GM23338 (cell line): ENCODE results near the gene DAPK1. TPM values are rescaled to one million over a fixed set of nuclear protein-coding genes. Genes with fewer than 3 reads are reported as not detected.

Source experiments
- ATAC-seq: fragments of 200-7000 bp; cut with Tn5 transposase; 3 replicates; pipeline ENCODE4 v1.9.1; 2020
- DNase-seq: peaks from one replicate; pipeline ENCODE4 v3.0.0-alpha.2; 2015; ENCODE audit warnings: low spot score
- H2AFZ ChIP-seq: fragments of 200-600 bp; sonication (generic); 2 replicates; pipeline ENCODE4 v1.8.0; 2016; ENCODE audit warnings: antibody characterized with exemption, mild to moderate bottlenecking, moderate library complexity
- H3F3A ChIP-seq: fragments of 200-600 bp; sonication (generic); replicated peaks from 2 replicates; pipeline ENCODE4 v1.8.0; 2017; ENCODE audit warnings: antibody characterized with exemption, mixed run types, low read depth
- H3K27ac ChIP-seq: fragments of 200-600 bp; sonication (generic); 2 replicates; pipeline ENCODE4 v1.6.1; 2016; ENCODE audit warnings: low read depth
- H3K27me3 ChIP-seq: fragments of 200-600 bp; sonication (generic); 2 replicates; pipeline ENCODE4 v1.8.0; 2016; ENCODE audit warnings: mild to moderate bottlenecking, mixed run types, moderate library complexity; ENCODE audit not compliant: insufficient read depth
- H3K36me3 ChIP-seq: fragments of 200-600 bp; sonication (generic); 2 replicates; pipeline ENCODE4 v1.8.0; 2016; ENCODE audit warnings: mild to moderate bottlenecking; ENCODE audit not compliant: insufficient read depth
- H3K4me1 ChIP-seq: fragments of 200-600 bp; sonication (generic); 2 replicates; pipeline ENCODE4 v1.8.0; 2016; ENCODE audit warnings: mild to moderate bottlenecking, moderate library complexity; ENCODE audit not compliant: insufficient read depth
- H3K4me2 ChIP-seq: fragments of 200-600 bp; sonication (generic); 2 replicates; pipeline ENCODE4 v1.7.1; 2017; ENCODE audit warnings: mixed run types
- H3K4me3 ChIP-seq: fragments of 200-600 bp; sonication (generic); 2 replicates; pipeline ENCODE4 v1.6.1; 2016; ENCODE audit warnings: mixed run types
- H3K79me2 ChIP-seq: fragments of 200-600 bp; sonication (generic); replicated peaks from 2 replicates; pipeline ENCODE4 v1.8.0; 2017; ENCODE audit warnings: mild to moderate bottlenecking; ENCODE audit not compliant: insufficient read depth
- H3K9me2 ChIP-seq: fragments of 200-600 bp; sonication (generic); 2 replicates; pipeline ENCODE4 v1.8.0; 2017; ENCODE audit not compliant: insufficient read depth
- H4K20me1 ChIP-seq: fragments of 200-600 bp; sonication (generic); replicated peaks from 2 replicates; pipeline ENCODE4 v1.8.0; 2017; ENCODE audit warnings: mild to moderate bottlenecking; ENCODE audit not compliant: insufficient read depth
- H3K27ac Mint-ChIP-seq: 2 replicates; pipeline ENCODE4 v1.8.0; 2020; ENCODE audit warnings: inconsistent platforms, mild to moderate bottlenecking, moderate library complexity, mixed read lengths
- H3K27me3 Mint-ChIP-seq: 3 replicates; pipeline ENCODE4 v1.8.0; 2022; ENCODE audit warnings: low read depth, mild to moderate bottlenecking, moderate library complexity, mixed read lengths, inconsistent platforms; ENCODE audit not compliant: insufficient read depth, poor library complexity
- H3K36me3 Mint-ChIP-seq: 3 replicates; pipeline ENCODE4 v1.8.0; 2021; ENCODE audit warnings: low read depth, mild to moderate bottlenecking, inconsistent platforms, moderate library complexity, mixed read lengths
- H3K4me1 Mint-ChIP-seq: 3 replicates; pipeline ENCODE4 v1.8.0; 2020; ENCODE audit warnings: mild to moderate bottlenecking, inconsistent platforms, mixed read lengths
- H3K4me3 Mint-ChIP-seq: 3 replicates; pipeline ENCODE4 v1.8.0; 2021; ENCODE audit warnings: moderate library complexity, mild to moderate bottlenecking, inconsistent platforms, mixed read lengths
- H3K9me3 Mint-ChIP-seq: 3 replicates; pipeline ENCODE4 v1.8.0; 2020; ENCODE audit warnings: moderate library complexity, mild to moderate bottlenecking, inconsistent platforms, mixed read lengths
- CREB1 ChIP-seq: fragments of 250-450 bp; sonication (Bioruptor Pico); IDR thresholded peaks from 2 replicates; pipeline ENCODE4 v1.5.0; 2020; ENCODE audit warnings: low read depth, mild to moderate bottlenecking, moderate library complexity
- JUNB ChIP-seq: IDR thresholded peaks from one replicate; pipeline ENCODE4 v1.6.1; 2016; ENCODE audit warnings: antibody characterized with exemption; ENCODE audit not compliant: unreplicated experiment
- NANOG ChIP-seq: IDR thresholded peaks from 2 replicates; pipeline ENCODE4 v1.6.1; 2016; ENCODE audit warnings: antibody characterized with exemption, borderline replicate concordance
- POLR2AphosphoS5 ChIP-seq: IDR thresholded peaks from 2 replicates; pipeline ENCODE4 v1.6.1; 2016; ENCODE audit warnings: antibody characterized with exemption, low read depth
- REST ChIP-seq: IDR thresholded peaks from one replicate; pipeline ENCODE4 v1.6.1; 2018; ENCODE audit warnings: antibody characterized with exemption; ENCODE audit not compliant: unreplicated experiment
- STAT1 ChIP-seq: IDR thresholded peaks from one replicate; pipeline ENCODE4 v1.6.1; 2016; ENCODE audit warnings: antibody characterized with exemption; ENCODE audit not compliant: unreplicated experiment
- ZNF114 ChIP-seq: fragments of 250-450 bp; sonication (Bioruptor Pico); IDR thresholded peaks from 2 replicates; pipeline ENCODE4 v1.5.0; 2020; ENCODE audit warnings: mild to moderate bottlenecking, moderate library complexity
- long read RNA-seq: library from polyadenylated mRNA; unstranded; transcript quantifications from one replicate; pipeline ENCODE4 v2.0.0, GENCODE V29; 2020; ENCODE audit not compliant: unreplicated experiment
- polyA plus RNA-seq: library from polyadenylated mRNA; unstranded; fragments of >200 nt; fragmentation: Nextera tagmentation; extraction: Ambion mirVana; gene quantifications from 2 replicates; pipeline ENCODE4 v1.2.1, GENCODE V29; 2016
- total RNA-seq: library from RNA; depleted of rRNA; stranded (reverse); fragments of >200 nt; shearing (Covaris generic); gene quantifications from 2 replicates; pipeline ENCODE4 v1.2.3, GENCODE V29; 2014; rRNA removed
- TF ChIP-seq, protein P1 (sequence below), 2 experiments: fragments of 200-600 bp in 1 of 2; sonication (generic) in 1 of 2; conservative IDR thresholded peaks; 2 replicates each; pipeline versions ENCODE4 v1.5.1 to v1.6.1; 2016 to 2017; ENCODE audit warnings: antibody characterized with exemption in 2 of 2, low read depth in 2 of 2, mild to moderate bottlenecking in 2 of 2, moderate library complexity in 1 of 2
- TF ChIP-seq, protein P2 (sequence below): IDR thresholded peaks from 2 replicates; pipeline ENCODE4 v1.6.1; 2016; ENCODE audit warnings: antibody characterized with exemption

Gene DAPK1
- total RNA-seq (109 and 134 TPM in 2 replicates), polyA plus RNA-seq (32.2 and 37.0 TPM in 2 replicates)
- long read RNA-seq, partial matches to known transcripts = 2 of 7 reads
- long read RNA-seq, other reads (novel, unspliced or antisense) = 2 of 7 reads

DNA sequence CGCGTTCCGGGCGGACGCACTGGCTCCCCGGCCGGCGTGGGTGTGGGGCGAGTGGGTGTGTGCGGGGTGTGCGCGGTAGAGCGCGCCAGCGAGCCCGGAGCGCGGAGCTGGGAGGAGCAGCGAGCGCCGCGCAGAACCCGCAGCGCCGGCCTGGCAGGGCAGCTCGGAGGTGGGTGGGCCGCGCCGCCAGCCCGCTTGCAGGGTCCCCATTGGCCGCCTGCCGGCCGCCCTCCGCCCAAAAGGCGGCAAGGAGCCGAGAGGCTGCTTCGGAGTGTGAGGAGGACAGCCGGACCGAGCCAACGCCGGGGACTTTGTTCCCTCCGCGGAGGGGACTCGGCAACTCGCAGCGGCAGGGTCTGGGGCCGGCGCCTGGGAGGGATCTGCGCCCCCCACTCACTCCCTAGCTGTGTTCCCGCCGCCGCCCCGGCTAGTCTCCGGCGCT lies at the start of gene DAPK1:
Gene DAPK1, plus strand, starts transcription at position 264 of the 442 bp plus-strand sequence. CDS start 1,211 bp downstream, outside the sequence.
- Histone ChIP-seq H3K9me2 (no peaks in the 10 kb centered on the region), H3F3A (0 out of 2 replicates have a peak, but pooled peaks cover 3% of the 10 kb centered on the region), H3K36me3 (no peaks in the 10 kb centered on the region), H3K79me2 (peaks cover 61% of the 10 kb centered on the region), H3K27ac (peak within 1 kb of the TSS; percentile 57; the same call in 1 of the 2 replicates), H2AFZ (peak within 1 kb of the TSS; percentile 93), H3K4me3 (peak within 1 kb of the TSS; percentile 91), H3K27me3 (peaks cover 12% of the 10 kb centered on the region; the same call in 1 of the 2 replicates), H4K20me1 (peaks cover 12% of the 10 kb centered on the region), H3K4me2 (peak within 1 kb of the TSS; percentile 91), H3K4me1 (peaks cover 24% of the 10 kb centered on the region)
- Mint-ChIP-seq H3K9me3 (no peaks in the 10 kb centered on the region; the same call in 2 of the 3 replicates), H3K36me3 (peaks cover 27% of the 10 kb centered on the region), H3K27me3 (peaks cover 5% of the 10 kb centered on the region), H3K4me1 (peaks cover 34% of the 10 kb centered on the region), H3K4me3 (peak within 1 kb of the TSS; percentile 96), H3K27ac (peak within 1 kb of the TSS; percentile 87)
- peak; percentile 86 for ATAC-seq
- DNase-seq = peak; percentile 87
- TF ChIP-seq POLR2AphosphoS5 (peak; percentile 78), ZNF114 (CRISPR knock-in tag) (no peak)
- TF ChIP-seq, protein P1, sequence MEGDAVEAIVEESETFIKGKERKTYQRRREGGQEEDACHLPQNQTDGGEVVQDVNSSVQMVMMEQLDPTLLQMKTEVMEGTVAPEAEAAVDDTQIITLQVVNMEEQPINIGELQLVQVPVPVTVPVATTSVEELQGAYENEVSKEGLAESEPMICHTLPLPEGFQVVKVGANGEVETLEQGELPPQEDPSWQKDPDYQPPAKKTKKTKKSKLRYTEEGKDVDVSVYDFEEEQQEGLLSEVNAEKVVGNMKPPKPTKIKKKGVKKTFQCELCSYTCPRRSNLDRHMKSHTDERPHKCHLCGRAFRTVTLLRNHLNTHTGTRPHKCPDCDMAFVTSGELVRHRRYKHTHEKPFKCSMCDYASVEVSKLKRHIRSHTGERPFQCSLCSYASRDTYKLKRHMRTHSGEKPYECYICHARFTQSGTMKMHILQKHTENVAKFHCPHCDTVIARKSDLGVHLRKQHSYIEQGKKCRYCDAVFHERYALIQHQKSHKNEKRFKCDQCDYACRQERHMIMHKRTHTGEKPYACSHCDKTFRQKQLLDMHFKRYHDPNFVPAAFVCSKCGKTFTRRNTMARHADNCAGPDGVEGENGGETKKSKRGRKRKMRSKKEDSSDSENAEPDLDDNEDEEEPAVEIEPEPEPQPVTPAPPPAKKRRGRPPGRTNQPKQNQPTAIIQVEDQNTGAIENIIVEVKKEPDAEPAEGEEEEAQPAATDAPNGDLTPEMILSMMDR (conservative IDR thresholded peaks at IDR 0.05; ENCODE audit: low read depth in 2 of 2) = peak; percentile 23 to 34; a peak in 2 of 4 replicates

DNA sequence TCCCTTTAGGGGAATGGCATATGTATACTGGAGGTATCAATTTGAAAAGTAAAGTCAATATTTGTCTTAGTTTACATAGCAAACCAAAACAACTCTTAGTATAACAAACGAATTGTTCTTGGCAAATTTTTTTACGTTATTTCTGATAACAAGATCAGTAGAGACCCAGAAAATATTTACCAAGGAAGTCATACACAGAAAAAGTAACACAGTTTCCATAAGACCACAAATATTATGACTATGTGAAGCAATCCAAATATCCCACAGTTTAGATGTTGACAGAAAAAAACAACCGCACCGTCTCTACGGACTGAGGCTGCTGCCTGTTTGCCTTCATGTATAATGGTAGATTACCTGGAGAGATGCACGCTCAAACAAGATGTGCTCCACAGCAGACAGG lies 46.5 kb upstream of the DAPK1 start:
- Mint-ChIP-seq H3K9me3 (peaks cover 27% of the 10 kb centered on the region), H3K4me3 (no peak overlapping the region), H3K27ac (no peak overlapping the region), H3K27me3 (peaks cover 8% of the 10 kb centered on the region), H3K36me3 (peaks cover 25% of the 10 kb centered on the region), H3K4me1 (peaks cover 7% of the 10 kb centered on the region)
- Histone ChIP-seq H3K27me3 (no peaks in the 10 kb centered on the region), H2AFZ (peak overlapping the region; percentile 52; the same call in 1 of the 2 replicates), H4K20me1 (no peaks in the 10 kb centered on the region), H3K4me1 (no peaks in the 10 kb centered on the region), H3K4me3 (no peak overlapping the region), H3K27ac (no peak overlapping the region), H3K4me2 (no peak overlapping the region), H3F3A (no peaks in the 10 kb centered on the region), H3K9me2 (no peaks in the 10 kb centered on the region), H3K79me2 (no peaks in the 10 kb centered on the region), H3K36me3 (peaks cover 11% of the 10 kb centered on the region; the same call in 1 of the 2 replicates)
- ATAC-seq = no peak
- TF ChIP-seq POLR2AphosphoS5 (no peak), STAT1 (no peak), JUNB (no peak), REST (no peak), NANOG (no peak), CREB1 (CRISPR knock-in tag) (no peak)
- TF ChIP-seq, protein P2, sequence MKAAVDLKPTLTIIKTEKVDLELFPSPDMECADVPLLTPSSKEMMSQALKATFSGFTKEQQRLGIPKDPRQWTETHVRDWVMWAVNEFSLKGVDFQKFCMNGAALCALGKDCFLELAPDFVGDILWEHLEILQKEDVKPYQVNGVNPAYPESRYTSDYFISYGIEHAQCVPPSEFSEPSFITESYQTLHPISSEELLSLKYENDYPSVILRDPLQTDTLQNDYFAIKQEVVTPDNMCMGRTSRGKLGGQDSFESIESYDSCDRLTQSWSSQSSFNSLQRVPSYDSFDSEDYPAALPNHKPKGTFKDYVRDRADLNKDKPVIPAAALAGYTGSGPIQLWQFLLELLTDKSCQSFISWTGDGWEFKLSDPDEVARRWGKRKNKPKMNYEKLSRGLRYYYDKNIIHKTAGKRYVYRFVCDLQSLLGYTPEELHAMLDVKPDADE = no peak
- no peak for DNase-seq
